ENCODE data around the gene DYNC1LI1. TPM values are rescaled to one million over a fixed set of nuclear protein-coding genes. Genes with fewer than 3 reads are reported as not detected.
A peak's percentile ranks its signal among the peaks of the same experiment; 100 is the strongest.

DYNC1LI1 gene
- total RNA-seq, 6 experiments from 2014 or later = 43.6 to 51.8 (median 46.3) TPM

DNA sequence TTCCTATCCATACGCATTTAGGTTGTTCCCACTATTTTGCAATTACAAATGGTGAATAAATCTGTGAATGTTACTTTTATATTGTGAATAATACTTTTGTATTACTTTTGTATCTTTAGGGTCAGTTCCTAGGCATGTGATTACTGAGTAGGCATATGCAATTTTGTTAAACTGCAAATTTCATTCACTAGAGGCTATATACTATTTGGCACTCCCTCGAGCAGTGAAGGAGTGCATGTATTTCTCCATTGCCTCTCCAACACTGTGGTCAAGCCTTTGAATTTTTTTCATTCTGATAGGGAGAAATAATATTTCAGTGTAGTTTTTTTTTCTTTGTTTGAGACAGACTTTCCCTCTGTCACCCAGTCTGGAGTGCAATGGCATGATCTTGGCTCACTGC is 59.7 kb downstream of the DYNC1LI1 start:
- TF ChIP-seq, protein P1, sequence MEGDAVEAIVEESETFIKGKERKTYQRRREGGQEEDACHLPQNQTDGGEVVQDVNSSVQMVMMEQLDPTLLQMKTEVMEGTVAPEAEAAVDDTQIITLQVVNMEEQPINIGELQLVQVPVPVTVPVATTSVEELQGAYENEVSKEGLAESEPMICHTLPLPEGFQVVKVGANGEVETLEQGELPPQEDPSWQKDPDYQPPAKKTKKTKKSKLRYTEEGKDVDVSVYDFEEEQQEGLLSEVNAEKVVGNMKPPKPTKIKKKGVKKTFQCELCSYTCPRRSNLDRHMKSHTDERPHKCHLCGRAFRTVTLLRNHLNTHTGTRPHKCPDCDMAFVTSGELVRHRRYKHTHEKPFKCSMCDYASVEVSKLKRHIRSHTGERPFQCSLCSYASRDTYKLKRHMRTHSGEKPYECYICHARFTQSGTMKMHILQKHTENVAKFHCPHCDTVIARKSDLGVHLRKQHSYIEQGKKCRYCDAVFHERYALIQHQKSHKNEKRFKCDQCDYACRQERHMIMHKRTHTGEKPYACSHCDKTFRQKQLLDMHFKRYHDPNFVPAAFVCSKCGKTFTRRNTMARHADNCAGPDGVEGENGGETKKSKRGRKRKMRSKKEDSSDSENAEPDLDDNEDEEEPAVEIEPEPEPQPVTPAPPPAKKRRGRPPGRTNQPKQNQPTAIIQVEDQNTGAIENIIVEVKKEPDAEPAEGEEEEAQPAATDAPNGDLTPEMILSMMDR (IDR thresholded peaks at IDR 0.05) = no peak
- Mint-ChIP-seq H3K4me3 (no peak overlapping the region), H3K27ac (no peak overlapping the region), H3K9me3 (no peaks in the 10 kb centered on the region), H3K27me3 (ENCODE audit: insufficient read depth) (peaks cover under 1% of the 10 kb centered on the region), H3K4me1 (ENCODE audit: low read depth) (peaks cover 5% of the 10 kb centered on the region), H3K36me3 (ENCODE audit: low read depth) (no peaks in the 10 kb centered on the region)
- no peak for DNase-seq

DNA sequence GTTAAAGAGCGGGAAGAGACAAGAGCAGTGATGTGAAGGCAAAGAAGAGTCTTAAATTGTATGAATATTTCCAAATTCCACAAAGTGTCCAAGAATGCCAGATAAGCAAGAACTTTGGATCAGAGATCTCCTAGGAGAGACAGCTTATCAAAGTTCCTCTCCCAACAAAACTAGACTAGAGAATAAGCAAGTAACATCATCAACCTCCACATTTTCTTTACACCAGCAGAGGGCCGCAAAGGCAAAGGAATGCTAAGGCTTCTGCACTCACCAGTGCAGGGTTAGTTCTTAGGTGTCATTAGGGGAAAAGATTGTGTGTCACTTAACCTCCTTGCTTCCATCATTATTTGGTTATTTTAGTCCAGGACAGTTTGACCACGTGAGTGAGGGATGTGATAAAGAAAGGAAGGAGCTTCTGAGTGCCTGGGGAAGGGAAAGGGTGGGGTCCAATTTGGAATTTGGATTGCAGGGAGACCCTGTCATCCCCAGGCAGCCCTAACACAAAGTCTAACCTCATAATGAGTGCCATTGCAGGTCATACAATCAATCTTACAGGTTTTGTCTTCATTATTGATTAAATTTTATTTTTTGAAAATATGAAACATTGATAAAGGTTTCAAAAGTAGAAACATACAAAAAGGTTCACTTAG is 60.5 kb downstream of the DYNC1LI1 start:
- TF ChIP-seq, protein P1 (IDR thresholded peaks at IDR 0.05) = peak; percentile 90
- Mint-ChIP-seq H3K4me3 (no peak overlapping the region), H3K27me3 (ENCODE audit: insufficient read depth) (no peaks in the 10 kb centered on the region; the same call in 1 of the 2 replicates), H3K27ac (no peak overlapping the region), H3K4me1 (ENCODE audit: low read depth) (peaks cover 5% of the 10 kb centered on the region), H3K9me3 (no peaks in the 10 kb centered on the region), H3K36me3 (ENCODE audit: low read depth) (no peaks in the 10 kb centered on the region)
- DNase-seq = peak; percentile 69

DNA sequence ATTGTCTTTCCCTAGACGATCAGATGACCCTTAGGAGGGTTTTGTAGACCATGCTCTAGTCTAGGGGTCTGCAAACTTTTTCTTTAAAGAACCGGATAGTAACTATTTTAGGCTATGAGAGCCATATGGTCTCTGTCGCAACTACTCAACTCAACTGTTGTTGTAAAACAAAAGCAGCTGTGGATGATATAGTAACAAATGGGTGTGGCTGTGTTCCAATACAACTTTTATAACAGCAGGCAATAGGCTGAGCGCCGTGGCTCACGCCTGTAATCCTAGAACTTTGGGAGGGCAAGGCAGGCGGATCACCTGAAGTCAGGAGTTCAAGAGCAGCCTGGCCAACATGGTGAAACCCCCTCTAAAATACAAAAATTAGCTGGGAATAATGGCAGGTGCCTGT is 61.9 kb downstream of the DYNC1LI1 start:
- Mint-ChIP-seq H3K36me3 (ENCODE audit: low read depth) (no peaks in the 10 kb centered on the region), H3K4me3 (no peak overlapping the region), H3K27ac (no peak overlapping the region), H3K4me1 (ENCODE audit: low read depth) (peaks cover 5% of the 10 kb centered on the region), H3K27me3 (ENCODE audit: insufficient read depth) (no peaks in the 10 kb centered on the region; the same call in 1 of the 2 replicates), H3K9me3 (no peaks in the 10 kb centered on the region)
- DNase-seq = no peak
- TF ChIP-seq, protein P1 (IDR thresholded peaks at IDR 0.05) = no peak

DNA sequence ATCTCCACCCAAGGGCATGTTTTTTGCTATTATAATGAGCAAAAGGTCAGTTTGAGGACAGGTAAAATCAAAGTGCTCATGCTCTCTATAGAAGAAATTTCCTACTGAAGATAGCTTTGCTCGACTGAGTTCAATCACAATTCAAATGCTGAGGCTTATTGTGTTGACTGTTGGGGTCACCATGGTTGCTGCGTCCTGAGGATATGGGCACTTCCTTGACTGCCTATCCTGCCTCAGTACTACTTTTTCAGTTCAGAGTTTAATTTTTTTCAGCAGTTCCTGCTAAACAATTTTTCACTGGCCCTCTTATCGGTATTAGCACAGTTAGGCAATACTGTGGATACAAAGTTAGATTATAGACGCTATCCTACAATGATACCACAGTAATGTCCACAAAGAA is 64.2 kb downstream of the DYNC1LI1 start:
- Mint-ChIP-seq H3K36me3 (ENCODE audit: low read depth) (no peaks in the 10 kb centered on the region), H3K9me3 (no peaks in the 10 kb centered on the region), H3K27ac (no peak overlapping the region), H3K27me3 (ENCODE audit: insufficient read depth) (no peaks in the 10 kb centered on the region), H3K4me1 (ENCODE audit: low read depth) (peaks cover 15% of the 10 kb centered on the region), H3K4me3 (no peak overlapping the region)
- no peak for DNase-seq
- TF ChIP-seq, protein P1 (IDR thresholded peaks at IDR 0.05) = no peak

DNA sequence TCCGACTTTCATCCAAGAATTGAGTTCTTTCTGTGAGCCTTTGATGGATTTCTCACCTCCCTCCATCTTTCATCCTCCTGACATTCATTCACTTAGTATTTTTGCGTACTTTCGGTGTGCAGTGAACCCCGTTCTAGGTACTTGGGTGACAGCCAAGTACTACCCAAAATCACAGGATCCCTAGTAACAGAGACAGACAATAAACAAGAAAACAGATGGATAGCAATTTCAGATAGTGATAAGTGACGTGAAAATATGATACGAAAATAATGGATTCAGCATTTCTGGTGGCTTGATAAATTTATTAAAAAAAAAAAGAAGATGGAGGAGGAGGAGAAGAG is 67.7 kb downstream of the DYNC1LI1 start:
- H3K9me3 Mint-ChIP-seq = no peaks in the 10 kb centered on the region
- peaks cover 32% of the 10 kb centered on the region for H3K4me1 Mint-ChIP-seq (ENCODE audit: low read depth)
- H3K36me3 Mint-ChIP-seq (ENCODE audit: low read depth) = peaks cover 4% of the 10 kb centered on the region; the same call in 1 of the 2 replicates
- peak overlapping the region; percentile 87 for H3K27ac Mint-ChIP-seq
- no peak for DNase-seq
- TF ChIP-seq, protein P1 (IDR thresholded peaks at IDR 0.05) = no peak
- peak overlapping the region; percentile 98 for H3K4me3 Mint-ChIP-seq
- no peaks in the 10 kb centered on the region for H3K27me3 Mint-ChIP-seq (ENCODE audit: insufficient read depth)

Data from HFFc6 (cell line).